Activated CD4-positive, alpha-beta T cell treated with anti-CD3 and anti-CD28 coated beads for 24 hours (primary cell): ENCODE measurements around the gene MIGA1.
"Not testable (repeated sequence)": the region's sequence is repeated elsewhere in the genome, so short reads cannot be mapped to it uniquely, and the experiment has no call there.

Experiments
- DNase-seq, 2 donors: peaks; one replicate each; pipeline ENCODE4 v3.0.0-alpha.2; 2020; ENCODE audit warnings: low read depth in 2 of 2

MIGA1 gene

GRCh38 chr1:77802026-77802425 is 22.6 kb downstream of the MIGA1 start:
- no peak for DNase-seq

- DNase-seq, result no peak
These were observed 23.9 kb downstream of the MIGA1 start for GRCh38 chr1:77803371-77803770.

DNA sequence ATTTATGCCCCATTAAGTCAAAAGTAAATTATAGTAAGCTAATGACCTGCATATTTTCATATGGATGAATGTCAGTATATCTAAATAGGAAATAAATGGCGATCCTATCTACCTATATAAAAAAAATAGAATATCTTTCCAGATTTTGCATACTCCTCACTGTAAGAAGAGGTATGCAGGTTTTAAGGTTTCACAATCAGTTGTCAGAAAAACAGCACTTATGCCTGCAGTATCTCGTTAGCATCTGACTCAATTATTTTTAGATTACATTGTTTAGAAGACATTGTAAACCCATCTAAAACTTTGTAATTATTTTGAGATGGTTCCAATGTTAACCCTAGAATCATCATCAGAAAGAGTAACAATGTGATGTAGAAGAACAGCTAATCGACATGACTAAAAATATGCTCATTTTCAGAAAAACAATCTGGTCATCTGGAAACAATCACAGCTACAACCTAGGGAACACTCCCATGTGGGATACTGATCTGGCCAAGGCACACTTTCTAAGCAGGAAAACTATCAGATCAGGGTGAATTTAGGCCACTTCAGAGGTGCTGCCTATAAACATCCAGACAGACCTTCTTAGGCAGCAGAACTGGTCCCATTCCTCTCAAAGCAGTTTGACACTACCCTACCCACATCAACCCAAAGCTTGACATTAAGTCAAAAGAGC is 30.5 kb downstream of the MIGA1 start:
- not testable (repeated sequence) for DNase-seq

DNA sequence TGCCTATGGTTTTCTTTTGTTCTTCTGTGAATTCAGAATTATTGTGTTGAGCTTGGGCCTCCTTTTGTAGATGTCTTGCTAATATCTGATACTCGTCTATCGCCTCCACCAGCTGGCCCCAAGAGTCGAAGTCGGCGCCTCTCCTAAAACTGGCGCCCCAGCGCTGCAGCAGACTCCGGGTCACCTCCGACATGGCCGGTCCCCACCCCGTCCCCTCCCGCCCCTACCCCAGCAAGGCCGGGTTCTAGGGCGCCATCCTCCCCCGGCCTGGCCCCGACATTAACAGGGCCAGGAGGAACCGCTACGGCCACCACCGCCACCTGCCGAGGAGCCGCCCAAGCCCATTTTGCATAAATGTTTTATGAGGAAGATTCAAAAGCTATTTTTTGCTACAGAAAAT is 32.1 kb downstream of the MIGA1 start:
- not testable (repeated sequence) for DNase-seq

- DNase-seq, result no peak
These were observed 38.1 kb downstream of the MIGA1 start for GRCh38 chr1:77817368-77818209.

DNA sequence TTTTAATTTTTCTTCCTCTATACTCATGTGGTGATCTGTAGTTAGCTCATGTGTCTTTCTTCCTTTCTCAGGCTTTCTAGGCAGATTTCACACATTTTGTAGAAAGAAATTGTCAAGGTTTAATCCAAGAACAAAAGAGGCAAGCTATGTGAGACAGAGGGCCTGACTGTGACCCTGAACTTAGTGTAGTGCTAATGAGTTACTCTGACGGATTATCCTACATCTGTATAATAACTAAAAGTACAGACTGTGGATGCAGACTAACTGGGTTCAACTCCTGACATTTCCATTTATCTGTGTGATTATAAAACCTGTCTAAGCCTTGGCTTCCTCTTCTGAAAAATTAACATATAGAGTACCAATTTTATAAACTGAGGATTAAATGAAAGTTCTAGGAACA is 40.7 kb downstream of the MIGA1 start:
- no peak for DNase-seq

DNA sequence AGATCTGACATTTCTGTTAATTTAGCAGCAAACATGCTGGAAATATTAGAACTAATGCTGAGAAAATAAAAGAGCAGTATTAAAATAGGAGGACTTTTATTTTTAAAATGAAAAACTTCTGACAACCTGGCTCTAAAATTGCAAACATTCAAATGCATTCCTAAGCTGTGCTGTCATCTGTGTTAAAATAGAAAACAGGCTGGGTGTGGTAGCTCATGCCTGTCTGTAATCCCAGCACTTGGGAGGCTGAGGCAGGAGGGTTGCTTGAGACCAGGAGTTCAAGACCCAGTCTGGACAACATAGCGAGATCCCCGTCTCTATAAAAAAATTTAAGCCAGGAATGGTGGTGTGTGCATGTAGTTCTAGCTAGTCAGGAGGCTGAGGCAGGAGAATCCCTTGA is 44.6 kb downstream of the MIGA1 start:
- DNase-seq, result no peak

GRCh38 chr1:77824694-77825093 is 45.2 kb downstream of the MIGA1 start:
- no peak for DNase-seq

GRCh38 chr1:77825131-77825709 is 45.8 kb downstream of the MIGA1 start:
- DNase-seq, result no peak

DNA sequence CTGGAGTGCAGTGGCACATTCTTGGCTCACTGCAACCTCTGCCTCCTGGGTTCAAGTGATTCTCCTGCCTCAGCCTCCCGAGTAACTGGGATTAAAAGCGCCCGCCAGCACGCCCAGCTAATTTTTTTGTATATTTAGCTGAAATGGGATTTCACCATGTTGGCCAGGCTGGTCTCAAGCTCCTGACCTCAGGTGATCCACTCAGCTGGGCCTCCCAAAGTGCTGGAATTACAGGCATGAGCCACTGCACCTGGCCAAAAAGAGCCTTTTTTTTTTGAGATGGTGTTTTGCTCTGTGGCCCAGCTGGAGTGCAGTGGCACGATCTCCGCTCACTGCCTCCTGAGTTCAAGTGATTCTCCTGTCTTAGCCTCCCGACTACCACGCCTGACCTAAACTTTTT is 47.4 kb downstream of the MIGA1 start:
- DNase-seq, result not testable (repeated sequence)

DNA sequence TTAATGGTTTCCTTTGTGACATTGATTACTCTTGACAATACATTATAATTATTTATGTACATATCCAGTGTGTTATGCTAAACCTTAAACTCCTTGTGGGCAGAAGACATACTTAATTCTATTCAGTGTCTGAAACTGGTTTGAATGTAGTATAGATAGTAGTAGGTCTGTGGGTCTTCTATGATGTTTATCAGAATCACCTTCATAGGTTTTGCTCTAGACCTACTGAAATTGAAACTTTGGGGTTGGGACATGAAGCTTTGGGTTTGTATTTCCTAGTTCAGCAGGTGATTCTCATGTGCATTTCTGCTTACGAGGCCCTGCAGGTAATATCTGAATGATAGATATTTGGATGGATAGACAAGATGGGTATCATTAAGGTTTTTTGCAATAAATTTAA is 48.6 kb downstream of the MIGA1 start:
- no peak for DNase-seq

DNA sequence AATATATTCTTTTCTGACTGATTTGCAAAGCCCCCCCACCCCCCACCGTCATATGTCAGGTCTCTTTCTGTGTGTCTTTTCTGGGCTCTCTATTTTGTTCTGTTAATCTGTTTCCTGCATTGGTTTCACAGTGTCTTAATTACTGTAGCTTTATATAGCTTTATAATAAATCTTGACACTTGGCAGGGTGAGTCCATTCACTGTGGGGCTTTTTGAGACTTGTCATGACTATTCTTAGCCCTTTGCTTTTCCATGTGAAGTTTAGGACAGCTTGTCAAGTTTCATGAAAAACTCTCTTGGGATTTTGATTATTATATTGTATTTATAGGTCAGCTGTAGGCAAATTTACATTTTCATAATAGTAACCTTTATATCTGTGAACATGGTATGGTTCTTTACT is 50.4 kb downstream of the MIGA1 start:
- no peak for DNase-seq

DNA sequence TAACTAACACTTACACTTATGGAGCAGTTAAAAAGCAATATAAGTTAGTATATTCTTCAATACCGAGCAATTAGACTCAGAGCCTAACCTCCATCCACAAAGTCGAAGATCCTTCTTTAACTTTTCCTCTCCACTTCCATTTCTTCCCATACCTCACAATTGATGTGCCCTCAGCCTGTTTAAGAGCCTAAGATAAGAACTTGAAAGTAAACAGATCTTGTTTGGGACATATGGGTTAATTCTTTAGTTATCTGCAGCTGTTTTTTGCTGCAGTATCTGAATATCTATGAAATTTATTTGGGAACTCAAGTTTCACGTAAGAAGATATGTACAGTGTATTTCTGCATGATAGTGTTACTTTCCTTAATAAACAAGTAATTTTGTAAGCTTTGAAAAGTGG is 51.5 kb downstream of the MIGA1 start:
- DNase-seq, result no peak

GRCh38 chr1:77831566-77831965 is 52.1 kb downstream of the MIGA1 start:
- DNase-seq, result no peak

GRCh38 chr1:77831976-77832711 is 52.7 kb downstream of the MIGA1 start:
- DNase-seq, result no peak

- no peak for DNase-seq
These were observed 53.5 kb downstream of the MIGA1 start for GRCh38 chr1:77832901-77833300.

GRCh38 chr1:77833521-77834100 is 54.2 kb downstream of the MIGA1 start:
- DNase-seq, result no peak

DNA sequence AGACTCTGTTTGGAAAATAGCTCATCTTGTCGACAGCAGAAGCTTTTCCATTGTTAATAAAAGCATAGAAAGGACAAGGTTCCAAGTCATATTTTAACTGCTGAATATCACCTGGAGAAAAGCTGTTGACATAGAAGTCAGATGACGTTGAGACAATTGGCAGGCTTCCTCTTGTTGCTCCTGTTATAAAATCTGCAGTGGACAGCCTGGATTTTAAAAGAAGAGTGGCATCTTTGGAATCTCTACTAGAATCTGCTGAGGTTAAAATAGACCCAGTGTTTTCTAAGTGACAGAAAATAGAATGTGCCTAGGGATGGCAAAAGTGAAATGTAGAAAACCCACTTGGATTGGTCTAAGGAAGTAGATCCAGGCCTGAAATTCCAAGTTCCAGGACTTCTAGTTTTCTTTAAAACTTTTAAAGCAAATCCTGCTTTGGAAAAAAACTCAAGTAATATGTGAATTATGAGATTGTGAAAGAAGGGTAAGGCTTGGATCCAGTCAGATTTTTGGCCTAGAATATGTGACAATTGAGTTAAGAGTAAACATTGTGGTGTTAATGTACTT is 55.4 kb downstream of the MIGA1 start:
- no peak for DNase-seq

DNA sequence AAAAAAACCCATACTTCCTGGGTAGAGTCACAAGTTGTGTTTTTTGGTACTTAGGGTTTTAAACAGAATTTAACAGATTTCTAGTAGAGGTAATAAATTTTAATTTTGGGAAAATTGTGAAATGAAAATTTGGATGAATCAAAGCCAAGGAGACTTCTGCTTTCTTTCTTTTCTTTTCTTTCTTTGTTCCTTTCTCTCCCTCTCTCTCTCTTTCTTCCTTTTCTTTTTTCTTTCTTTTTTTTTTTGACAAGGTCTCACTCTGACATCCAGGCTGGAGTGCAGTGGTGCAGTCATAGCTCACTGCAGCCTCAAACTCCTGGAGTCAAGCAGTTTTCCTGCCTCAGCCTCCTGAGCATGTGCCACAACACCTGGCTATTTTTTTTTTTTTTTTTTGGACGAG is 62.1 kb downstream of the MIGA1 start:
- no peak for DNase-seq

DNA sequence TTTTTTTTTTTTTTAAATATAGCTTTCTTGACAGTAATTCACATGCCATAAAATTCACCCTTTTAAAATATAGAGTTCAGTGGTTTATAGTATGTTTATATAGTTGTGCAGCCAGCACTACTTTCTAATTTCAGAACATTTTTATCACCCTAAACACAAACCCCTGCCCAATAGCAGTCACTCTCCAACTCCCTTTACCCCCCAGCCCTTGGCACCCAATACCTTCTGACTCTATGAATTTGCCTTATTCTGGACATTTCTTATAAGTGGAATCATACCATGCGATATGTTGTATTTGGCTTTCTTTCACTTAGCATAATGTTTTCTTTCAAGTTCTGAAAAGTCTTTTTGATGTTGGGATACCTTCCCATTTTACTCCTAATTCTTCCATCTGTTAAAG is 66.5 kb downstream of the MIGA1 start:
- no peak for DNase-seq

- DNase-seq, result no peak
These were observed 67.5 kb downstream of the MIGA1 start for GRCh38 chr1:77846966-77847365.
